BJ (cell line): ENCODE results near the gene TMEM267. TPM values are rescaled to one million over a fixed set of nuclear protein-coding genes. Genes with fewer than 3 reads are reported as not detected.

ENCODE experiments used
- CTCF ChIA-PET: fragments of 350-600 bp; formaldehyde crosslinking; extraction: SDS; loops from one replicate; lab custom pipeline; 2021; ENCODE audit warnings: antibody characterized with exemption, inconsistent platforms; lab: Yijun Ruan, JAX
- POLR2A ChIA-PET: fragments of 300-600 bp; sonication (Branson Sonifier 250); formaldehyde crosslinking; extraction: SDS; loops from one replicate; lab custom pipeline; 2021; ENCODE audit warnings: antibody characterized with exemption; lab: Charles Lee
- DNase-seq: peaks from one replicate; pipeline ENCODE4 v3.0.0-alpha.2; 2011; ENCODE audit warnings: low read depth
- H3K27me3 ChIP-seq: 2 replicates; pipeline ENCODE4 v1.6.0; 2011; ENCODE audit warnings: low read length; ENCODE audit not compliant: control insufficient read depth, insufficient read depth
- H3K36me3 ChIP-seq: 2 replicates; pipeline ENCODE4 v1.5.1; 2011; ENCODE audit warnings: low read length; ENCODE audit not compliant: control insufficient read depth, insufficient read depth
- H3K4me3 ChIP-seq: 2 replicates; pipeline ENCODE4 v1.5.1; 2011; ENCODE audit warnings: low read depth, mild to moderate bottlenecking, control low read depth, low read length
- polyA plus RNA-seq: library from polyadenylated mRNA; depleted of rRNA; stranded (reverse); fragments of >200 nt; gene quantifications from 2 replicates; pipeline ENCODE4 v1.2.3, GENCODE V29; 2011
- TF ChIP-seq, protein P1 (sequence below): IDR thresholded peaks from 2 replicates; pipeline ENCODE4 v1.5.1; 2011; ENCODE audit warnings: low read depth, mild to moderate bottlenecking, control low read depth, inconsistent platforms, low read length, moderate library complexity; ENCODE audit not compliant: insufficient read depth

The TMEM267 gene
- polyA plus RNA-seq, 1 experiment = 11.4 TPM

DNA sequence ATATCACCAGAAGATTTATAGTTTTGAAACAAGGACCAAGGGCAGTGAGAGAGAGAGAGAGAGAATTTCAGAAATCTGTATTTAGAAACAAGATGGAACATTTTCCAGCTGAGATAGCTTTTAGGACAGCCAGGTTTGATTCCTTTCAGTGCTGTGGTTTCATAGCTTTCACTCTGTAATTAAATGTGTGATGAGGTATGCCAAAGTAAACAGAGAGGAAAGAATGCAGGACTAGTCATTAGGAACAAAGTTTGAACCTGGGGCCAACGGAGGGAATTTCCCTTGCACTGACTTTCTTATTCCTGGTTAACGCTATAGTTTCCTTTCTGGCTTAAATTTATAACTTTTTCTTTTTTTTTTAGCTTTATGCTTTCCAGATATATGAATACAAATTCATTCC, 61.5 kb downstream of the TMEM267 start:
- H3K36me3 ChIP-seq = no peaks in the 10 kb centered on the region
- no peaks in the 10 kb centered on the region for H3K27me3 ChIP-seq
- no peak overlapping the region for H3K4me3 ChIP-seq
- ChIA-PET POLR2A (no interaction called here), CTCF (no interaction called here)
- TF ChIP-seq, protein P1, sequence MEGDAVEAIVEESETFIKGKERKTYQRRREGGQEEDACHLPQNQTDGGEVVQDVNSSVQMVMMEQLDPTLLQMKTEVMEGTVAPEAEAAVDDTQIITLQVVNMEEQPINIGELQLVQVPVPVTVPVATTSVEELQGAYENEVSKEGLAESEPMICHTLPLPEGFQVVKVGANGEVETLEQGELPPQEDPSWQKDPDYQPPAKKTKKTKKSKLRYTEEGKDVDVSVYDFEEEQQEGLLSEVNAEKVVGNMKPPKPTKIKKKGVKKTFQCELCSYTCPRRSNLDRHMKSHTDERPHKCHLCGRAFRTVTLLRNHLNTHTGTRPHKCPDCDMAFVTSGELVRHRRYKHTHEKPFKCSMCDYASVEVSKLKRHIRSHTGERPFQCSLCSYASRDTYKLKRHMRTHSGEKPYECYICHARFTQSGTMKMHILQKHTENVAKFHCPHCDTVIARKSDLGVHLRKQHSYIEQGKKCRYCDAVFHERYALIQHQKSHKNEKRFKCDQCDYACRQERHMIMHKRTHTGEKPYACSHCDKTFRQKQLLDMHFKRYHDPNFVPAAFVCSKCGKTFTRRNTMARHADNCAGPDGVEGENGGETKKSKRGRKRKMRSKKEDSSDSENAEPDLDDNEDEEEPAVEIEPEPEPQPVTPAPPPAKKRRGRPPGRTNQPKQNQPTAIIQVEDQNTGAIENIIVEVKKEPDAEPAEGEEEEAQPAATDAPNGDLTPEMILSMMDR = no peak
- no peak for DNase-seq

DNA sequence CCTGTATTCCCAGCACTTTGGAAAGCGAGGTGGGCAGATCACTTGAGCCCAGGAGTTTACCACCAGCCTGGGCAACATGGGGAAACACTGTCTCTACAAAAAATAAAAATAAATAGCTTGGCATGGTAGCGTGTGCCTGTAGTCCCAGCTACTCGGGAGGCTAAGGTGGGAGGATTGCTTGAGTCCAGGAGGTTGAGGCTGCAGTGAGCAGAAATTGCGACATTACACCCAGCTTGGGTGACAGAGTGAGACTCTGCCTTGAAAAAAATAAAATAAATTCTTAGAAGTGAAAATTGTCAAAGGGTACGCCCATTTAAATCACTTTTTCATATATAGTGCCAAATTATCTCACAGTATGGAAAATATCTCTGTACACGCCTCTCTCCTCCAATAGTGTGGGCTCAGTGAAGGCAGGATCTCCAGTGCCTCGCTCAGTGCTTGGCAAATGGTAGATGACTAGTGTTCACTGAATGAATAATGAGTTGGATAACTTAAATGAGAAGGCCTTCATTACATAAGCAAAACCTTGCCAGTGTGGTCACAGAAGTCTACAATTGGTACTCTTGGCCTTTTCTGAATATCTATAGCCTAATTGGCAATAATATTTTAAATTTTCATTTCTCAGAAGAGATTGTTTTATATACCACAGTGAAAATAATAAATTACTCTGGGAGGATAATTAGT, 62.1 kb downstream of the TMEM267 start:
- no peaks in the 10 kb centered on the region for H3K36me3 ChIP-seq
- ChIA-PET CTCF (no interaction called here), POLR2A (no interaction called here)
- TF ChIP-seq, protein P1 = no peak
- no peaks in the 10 kb centered on the region for H3K27me3 ChIP-seq
- no peak overlapping the region for H3K4me3 ChIP-seq
- DNase-seq = no peak

DNA sequence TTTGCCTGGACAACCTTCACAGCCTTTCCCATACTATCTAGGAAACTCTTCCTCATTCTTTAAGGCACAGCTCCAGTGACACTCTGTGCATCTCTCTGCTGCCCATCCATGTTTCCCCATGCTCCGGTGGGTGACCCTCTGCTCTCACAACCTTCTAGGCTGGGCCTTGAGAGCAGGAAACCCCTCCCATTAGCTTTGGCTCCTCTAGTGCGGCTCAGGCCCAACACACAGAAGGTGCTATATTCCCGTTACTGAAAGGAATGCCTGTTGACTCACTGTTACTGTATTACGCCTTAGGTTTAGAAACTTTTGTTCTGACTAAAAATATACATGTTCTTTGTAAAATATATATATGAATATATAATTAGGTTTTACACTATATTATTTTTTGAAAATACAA, 63.4 kb downstream of the TMEM267 start:
- no peaks in the 10 kb centered on the region for H3K36me3 ChIP-seq
- H3K27me3 ChIP-seq = no peaks in the 10 kb centered on the region
- no peak for DNase-seq
- TF ChIP-seq, protein P1 = no peak
- CTCF ChIA-PET = interaction anchor here (1.4 kb wide), 1 partner anchor 30 kb away, joined by 3 read pairs; no protein-coding TSS in a partner anchor
- H3K4me3 ChIP-seq = no peak overlapping the region
- POLR2A ChIA-PET = no interaction called here

DNA sequence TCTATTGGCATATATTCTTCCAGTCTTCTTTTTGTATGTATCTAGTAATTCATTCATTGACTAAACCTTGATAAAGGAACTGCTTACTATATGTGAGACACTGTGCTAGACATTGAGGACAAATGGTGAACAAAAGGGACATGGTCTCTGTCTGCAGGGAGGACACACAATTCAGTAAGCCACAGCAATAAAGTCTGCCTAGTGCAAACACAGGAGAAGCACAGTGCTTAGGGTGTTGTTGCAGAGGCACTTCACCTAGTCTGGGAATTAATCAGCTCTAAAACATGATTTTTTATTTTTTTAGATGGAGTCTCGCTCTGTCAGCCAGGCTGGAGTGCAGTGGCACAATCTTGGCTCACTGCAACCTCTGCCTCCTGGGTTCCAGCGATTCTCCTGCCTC, 65.1 kb downstream of the TMEM267 start:
- Histone ChIP-seq H3K36me3 (no peaks in the 10 kb centered on the region), H3K27me3 (no peaks in the 10 kb centered on the region), H3K4me3 (no peak overlapping the region)
- ChIA-PET CTCF (interaction anchor here (1.4 kb wide), 1 partner anchor 28 kb away, joined by 3 read pairs; no protein-coding TSS in a partner anchor), POLR2A (no interaction called here)
- TF ChIP-seq, protein P1 = no peak
- DNase-seq = no peak

DNA sequence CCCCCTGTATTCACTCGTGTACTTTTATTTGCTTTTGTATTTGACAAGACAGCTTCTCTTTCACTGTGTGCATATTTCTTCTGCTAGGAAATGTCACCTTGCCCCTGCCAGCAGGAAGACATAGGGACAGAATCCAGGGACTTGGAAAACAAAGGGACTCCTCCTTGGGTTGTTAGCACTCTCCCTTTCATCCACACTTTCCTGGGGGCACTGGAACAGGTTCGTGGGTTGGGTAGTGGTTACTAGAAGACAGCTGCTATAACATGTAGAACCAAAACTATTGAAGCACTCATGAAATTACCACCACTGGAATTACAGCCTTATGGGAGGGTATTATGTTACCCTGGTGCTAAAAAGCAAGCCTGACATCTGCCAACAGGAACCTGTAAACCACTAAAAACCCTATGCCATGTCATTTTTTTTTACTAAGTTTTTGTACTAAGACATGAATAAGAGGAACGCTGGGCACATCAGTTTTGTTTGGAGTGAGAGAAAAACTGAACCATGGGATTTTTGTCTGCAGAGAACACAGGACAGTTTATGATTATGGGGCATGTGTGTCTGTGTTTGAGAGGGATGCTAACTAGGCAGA, 66.8 kb downstream of the TMEM267 start:
- TF ChIP-seq, protein P1 = no peak
- CTCF ChIA-PET = interaction anchor here (0.9 to 1.4 kb wide), 3 partner anchors 13 to 28 kb away, joined by 3 to 4 read pairs (median 3); no protein-coding TSS in a partner anchor
- H3K4me3 ChIP-seq = no peak overlapping the region
- POLR2A ChIA-PET = no interaction called here
- no peak for DNase-seq
- no peaks in the 10 kb centered on the region for H3K36me3 ChIP-seq
- H3K27me3 ChIP-seq = 0 out of 2 replicates have a peak, but pooled peaks cover 2% of the 10 kb centered on the region
